B cell (primary cell): ENCODE data around the gene FRMD6. TPM values are rescaled to one million over a fixed set of nuclear protein-coding genes. Genes with fewer than 3 reads are reported as not detected.

Source experiments
- ATAC-seq: fragments of 200-7000 bp; cut with Tn5 transposase; one replicate; pipeline ENCODE4 v1.10.0; 2021; ENCODE audit warnings: low read depth, mild to moderate bottlenecking, moderate number of reproducible peaks, moderate library complexity
- CTCF ChIA-PET: fragments of 350-600 bp; sonication (Branson Sonifier 250); formaldehyde crosslinking; loops from one replicate; lab custom pipeline; 2021; ENCODE audit warnings: antibody characterized with exemption, inconsistent platforms; lab: Charles Lee
- POLR2A ChIA-PET: fragments of 350-600 bp; sonication (Branson Sonifier 250); formaldehyde crosslinking; loops from one replicate; lab custom pipeline; 2021; ENCODE audit warnings: antibody characterized with exemption; lab: Charles Lee
- DNase-seq: peaks from one replicate; pipeline ENCODE4 v3.0.0; 2013
- H2AFZ ChIP-seq: 2 replicates; pipeline ENCODE4 v1.6.1; 2012; ENCODE audit warnings: mild to moderate bottlenecking, low read depth, low read length; ENCODE audit not compliant: insufficient read depth, poor library complexity, severe bottlenecking
- H3K27ac ChIP-seq, 2 donors: 1 replicate in 1 of 2; 2 replicates in 1 of 2; pipeline ENCODE4 v1.5.1; 2012 to 2013; ENCODE audit warnings: low read length in 2 of 2, mild to moderate bottlenecking in 2 of 2, moderate library complexity in 1 of 2
- H3K27me3 ChIP-seq, 4 experiments: fragments of 200-600 bp in 1 of 4; sonication (generic) in 1 of 4; replicated peaks in 1 of 4; 1 replicate in 2 of 4; 2 replicates in 2 of 4; pipeline versions ENCODE4 v1.6.1 to v1.7.0; 2013 to 2016; ENCODE audit warnings: low read length in 3 of 4, mild to moderate bottlenecking in 2 of 4, mixed read lengths in 1 of 4, moderate library complexity in 1 of 4; ENCODE audit not compliant: insufficient read depth in 4 of 4, control insufficient read depth in 3 of 4; ENCODE audit errors: control extremely low read depth in 1 of 4
- H3K36me3 ChIP-seq, 2 experiments: replicated peaks in 1 of 2; 1 replicate in 1 of 2; 2 replicates in 1 of 2; pipeline versions ENCODE4 v1.6.1 to v1.7.1; 2013; ENCODE audit warnings: low read length in 1 of 2; ENCODE audit not compliant: insufficient read depth in 2 of 2, control insufficient read depth in 1 of 2; ENCODE audit errors: control extremely low read depth in 1 of 2, extremely low read depth in 1 of 2
- H3K4me1 ChIP-seq, 2 donors: fragments of 200-600 bp in 1 of 2; sonication (generic) in 1 of 2; 1 replicate in 1 of 2; 2 replicates in 1 of 2; pipeline versions ENCODE4 v1.5.1 to v1.6.1; 2013 to 2017; ENCODE audit warnings: low read length in 2 of 2; ENCODE audit not compliant: control insufficient read depth in 2 of 2, insufficient read depth in 2 of 2
- H3K4me2 ChIP-seq: replicated peaks from 2 replicates; pipeline ENCODE3; 2012; ENCODE audit warnings: mild to moderate bottlenecking, low read depth, low read length; ENCODE audit not compliant: poor library complexity, severe bottlenecking
- H3K4me3 ChIP-seq, 5 experiments: fragments of 200-600 bp in 1 of 5; sonication (generic) in 1 of 5; 1 replicate in 3 of 5; 2 replicates in 2 of 5; pipeline versions ENCODE4 v1.5.1 to v1.7.0; 2011 to 2016; ENCODE audit warnings: low read length in 4 of 5, mild to moderate bottlenecking in 4 of 5, low read depth in 2 of 5, control low read depth in 1 of 5, moderate library complexity in 1 of 5; ENCODE audit not compliant: insufficient read depth in 1 of 5; ENCODE audit errors: control extremely low read depth in 1 of 5, extremely low read depth in 1 of 5
- H3K79me2 ChIP-seq: fragments of 200-600 bp; sonication (generic); one replicate; pipeline ENCODE4 v1.6.0; 2016; ENCODE audit warnings: low read length; ENCODE audit not compliant: control insufficient read depth, insufficient read depth
- H3K9ac ChIP-seq: fragments of 200-600 bp; sonication (generic); 2 replicates; pipeline ENCODE4 v1.6.1; 2017; ENCODE audit warnings: mild to moderate bottlenecking, low read length, moderate library complexity
- H3K9me3 ChIP-seq, 3 donors: one replicate each; pipeline versions ENCODE4 v1.6.1 to v1.7.1; 2013; ENCODE audit warnings: low read length in 2 of 3; ENCODE audit not compliant: control insufficient read depth in 2 of 3, insufficient read depth in 1 of 3; ENCODE audit errors: control extremely low read depth in 1 of 3
- H4K20me1 ChIP-seq: 2 replicates; pipeline ENCODE4 v1.6.0; 2012; ENCODE audit warnings: mild to moderate bottlenecking, low read length; ENCODE audit not compliant: insufficient read depth, control insufficient read depth, poor library complexity, severe bottlenecking
- H3K27ac Mint-ChIP-seq: one replicate; pipeline ENCODE4 v1.8.0; 2021; ENCODE audit warnings: mixed read lengths
- H3K27me3 Mint-ChIP-seq: one replicate; pipeline ENCODE4 v1.8.0; 2021; ENCODE audit warnings: mixed read lengths
- H3K4me1 Mint-ChIP-seq: one replicate; pipeline ENCODE4 v1.8.0; 2021; ENCODE audit warnings: mixed read lengths
- H3K4me3 Mint-ChIP-seq: one replicate; pipeline ENCODE4 v1.8.0; 2021; ENCODE audit warnings: mixed read lengths
- H3K9me3 Mint-ChIP-seq: one replicate; pipeline ENCODE4 v1.8.0; 2022; ENCODE audit warnings: mixed read lengths; ENCODE audit not compliant: insufficient read depth
- EZH2 ChIP-seq: IDR thresholded peaks from 2 replicates; pipeline ENCODE4 v1.6.1; 2012; ENCODE audit warnings: borderline replicate concordance, low read depth, mild to moderate bottlenecking, moderate library complexity, low read length; ENCODE audit not compliant: insufficient read depth, poor library complexity, severe bottlenecking
- WGBS: methylation state at CpG from one replicate; pipeline ENCODE4 v1.1.5; 2013; ENCODE audit warnings: missing lambda C conversion rate; ENCODE audit not compliant: insufficient coverage; 5-methylcytosine and 5-hydroxymethylcytosine counted together
- intact Hi-C: fragments of 100-400 bp; cut with micrococcal nuclease; formaldehyde crosslinking; loops from one replicate; pipeline ENCODE4 v1.10.0; 2022
- polyA plus RNA-seq: library from polyadenylated mRNA; depleted of rRNA; stranded (reverse); fragments of >200 nt; gene quantifications from 2 replicates; pipeline ENCODE4 v1.2.3, GENCODE V29; 2012
- total RNA-seq, 2 donors: library from RNA; stranded (reverse); fragments of 120-200 nt in 1 of 2; gene quantifications; 1 replicate in 1 of 2; 2 replicates in 1 of 2; pipeline versions ENCODE4 v1.2.3 to v1.2.4, GENCODE V29; 2013 to 2022
- TF ChIP-seq, protein P1 (sequence below): fragments of 200-600 bp; IDR thresholded peaks from one replicate; pipeline ENCODE4 v1.8.0; 2022; ENCODE audit warnings: antibody characterized with exemption, mild to moderate bottlenecking

Gene FRMD6
- total and polyA plus RNA-seq, 2 donors (not counting 1 experiment from before 2014, with no cell fraction given): 0.03 to 0.30 TPM

- ATAC-seq: no peak
- Mint-ChIP-seq H3K4me1 (no peaks in the 10 kb centered on the region), H3K27ac (no peak overlapping the region), H3K9me3 (no peaks in the 10 kb centered on the region), H3K27me3 (peaks cover 16% of the 10 kb centered on the region), H3K4me3 (no peak overlapping the region)
- Histone ChIP-seq H3K36me3 (no peaks in the 10 kb centered on the region), H2AFZ (no peak overlapping the region), H3K27me3 (no peaks in the 10 kb centered on the region), H3K4me2 (no peak overlapping the region), H3K9me3 (no peaks in the 10 kb centered on the region), H3K4me1 (no peaks in the 10 kb centered on the region), H3K27ac (no peak overlapping the region), H3K9ac (no peak overlapping the region), H3K4me3 (no peak overlapping the region), H3K79me2 (no peaks in the 10 kb centered on the region), H4K20me1 (no peaks in the 10 kb centered on the region)
- ChIA-PET CTCF (no interaction called here), POLR2A (no interaction called here)
- TF ChIP-seq, protein P1, sequence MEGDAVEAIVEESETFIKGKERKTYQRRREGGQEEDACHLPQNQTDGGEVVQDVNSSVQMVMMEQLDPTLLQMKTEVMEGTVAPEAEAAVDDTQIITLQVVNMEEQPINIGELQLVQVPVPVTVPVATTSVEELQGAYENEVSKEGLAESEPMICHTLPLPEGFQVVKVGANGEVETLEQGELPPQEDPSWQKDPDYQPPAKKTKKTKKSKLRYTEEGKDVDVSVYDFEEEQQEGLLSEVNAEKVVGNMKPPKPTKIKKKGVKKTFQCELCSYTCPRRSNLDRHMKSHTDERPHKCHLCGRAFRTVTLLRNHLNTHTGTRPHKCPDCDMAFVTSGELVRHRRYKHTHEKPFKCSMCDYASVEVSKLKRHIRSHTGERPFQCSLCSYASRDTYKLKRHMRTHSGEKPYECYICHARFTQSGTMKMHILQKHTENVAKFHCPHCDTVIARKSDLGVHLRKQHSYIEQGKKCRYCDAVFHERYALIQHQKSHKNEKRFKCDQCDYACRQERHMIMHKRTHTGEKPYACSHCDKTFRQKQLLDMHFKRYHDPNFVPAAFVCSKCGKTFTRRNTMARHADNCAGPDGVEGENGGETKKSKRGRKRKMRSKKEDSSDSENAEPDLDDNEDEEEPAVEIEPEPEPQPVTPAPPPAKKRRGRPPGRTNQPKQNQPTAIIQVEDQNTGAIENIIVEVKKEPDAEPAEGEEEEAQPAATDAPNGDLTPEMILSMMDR: no peak
- no peak for TF ChIP-seq EZH2
- DNase-seq: no peak
- intact Hi-C loops: no loop called here
- WGBS: 80% methylated on average over 2 of the region's 3 CpGs
Measured at GRCh38 chr14:51697848-51698247, 46.1 kb downstream of the FRMD6 start.

DNA sequence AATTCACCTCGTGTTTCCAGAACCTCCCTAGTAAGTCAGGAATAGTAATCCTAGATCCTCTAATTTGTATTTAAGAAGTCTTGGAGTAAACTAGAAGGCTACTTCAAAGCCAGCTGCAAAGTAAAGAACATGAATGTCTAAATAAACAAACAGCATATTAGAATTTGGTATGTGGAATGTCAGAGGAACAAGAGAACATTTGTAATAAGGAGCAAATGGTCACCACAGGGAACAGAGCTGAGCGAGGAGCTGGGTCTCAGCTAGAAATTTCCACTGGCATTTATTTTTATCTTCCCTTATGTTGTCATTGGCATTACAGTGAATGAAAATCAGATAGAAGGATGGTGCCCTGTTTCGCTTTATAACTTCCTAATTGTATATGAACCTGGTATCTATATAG is 50.2 kb downstream of the FRMD6 start:
- Histone ChIP-seq H3K9ac (no peak overlapping the region), H3K4me1 (no peaks in the 10 kb centered on the region), H3K9me3 (no peaks in the 10 kb centered on the region), H3K4me3 (no peak overlapping the region), H2AFZ (no peak overlapping the region), H3K4me2 (no peak overlapping the region), H4K20me1 (no peaks in the 10 kb centered on the region), H3K79me2 (no peaks in the 10 kb centered on the region), H3K36me3 (no peaks in the 10 kb centered on the region), H3K27me3 (no peaks in the 10 kb centered on the region), H3K27ac (no peak overlapping the region)
- DNase-seq (no peak), ATAC-seq (no peak)
- intact Hi-C loops: no loop called here
- WGBS: no CpG with 5 or more reads among the region's 3 CpGs
- ChIA-PET POLR2A (no interaction called here), CTCF (no interaction called here)
- H3K4me1 Mint-ChIP-seq: no peaks in the 10 kb centered on the region
- no peaks in the 10 kb centered on the region for H3K9me3 Mint-ChIP-seq
- TF ChIP-seq, protein P1: no peak
- H3K27ac Mint-ChIP-seq: no peak overlapping the region
- peaks cover 14% of the 10 kb centered on the region for H3K27me3 Mint-ChIP-seq
- no peak overlapping the region for H3K4me3 Mint-ChIP-seq
